CD14-positive monocyte (primary cell): Measurements from ENCODE around the gene MEF2B. TPM values are rescaled to one million over a fixed set of nuclear protein-coding genes. Genes with fewer than 3 reads are reported as not detected.

ENCODE experiments used
- DNase-seq, 3 donors: peaks; one replicate each; pipeline ENCODE4 v3.0.0-alpha.2; 2011 to 2022
- H2AFZ ChIP-seq: 2 replicates; pipeline ENCODE4 v1.6.0; 2012; ENCODE audit warnings: mild to moderate bottlenecking, low read depth, low read length, inconsistent platforms; ENCODE audit not compliant: insufficient read depth, poor library complexity, severe bottlenecking
- H3K27ac ChIP-seq, 2 donors: 1 replicate in 1 of 2; 2 replicates in 1 of 2; pipeline ENCODE4 v1.5.1; 2012 to 2013; ENCODE audit warnings: low read length in 2 of 2, control low read depth in 1 of 2, inconsistent platforms in 1 of 2, low read depth in 1 of 2, mild to moderate bottlenecking in 1 of 2
- H3K27me3 ChIP-seq, 2 donors: one replicate each; pipeline versions ENCODE4 v1.6.0 to v1.6.1; 2011 to 2013; ENCODE audit warnings: low read length in 2 of 2; ENCODE audit not compliant: control insufficient read depth in 2 of 2, insufficient read depth in 2 of 2
- H3K36me3 ChIP-seq, 2 donors: replicated peaks in 1 of 2; 1 replicate in 1 of 2; 2 replicates in 1 of 2; pipeline versions ENCODE4 v1.5.1 to v1.6.1; 2012 to 2013; ENCODE audit warnings: low read length in 2 of 2, control low read depth in 1 of 2, inconsistent platforms in 1 of 2, mild to moderate bottlenecking in 1 of 2; ENCODE audit not compliant: insufficient read depth in 2 of 2, control insufficient read depth in 1 of 2
- H3K4me1 ChIP-seq, 2 donors: 1 replicate in 1 of 2; 2 replicates in 1 of 2; pipeline versions ENCODE4 v1.5.1 to v1.6.1; 2012 to 2013; ENCODE audit warnings: low read length in 2 of 2, control low read depth in 1 of 2, inconsistent platforms in 1 of 2, mild to moderate bottlenecking in 1 of 2, moderate library complexity in 1 of 2; ENCODE audit not compliant: insufficient read depth in 2 of 2, control insufficient read depth in 1 of 2
- H3K4me2 ChIP-seq: replicated peaks from 2 replicates; pipeline ENCODE3; 2012; ENCODE audit warnings: low read length, moderate library complexity, mild to moderate bottlenecking; ENCODE audit not compliant: poor library complexity, severe bottlenecking; ENCODE audit errors: extremely low read depth
- H3K4me3 ChIP-seq, 3 experiments: fragments of 200-600 bp in 1 of 3; sonication (generic) in 1 of 3; replicated peaks in 1 of 3; 1 replicate in 2 of 3; 2 replicates in 1 of 3; pipeline ENCODE4 v1.5.1; 2011 to 2013; ENCODE audit warnings: low read length in 3 of 3, mild to moderate bottlenecking in 3 of 3, control low read depth in 2 of 3, low read depth in 2 of 3, inconsistent platforms in 1 of 3, moderate library complexity in 1 of 3
- H3K79me2 ChIP-seq: 2 replicates; pipeline ENCODE4 v1.6.0; 2012; ENCODE audit warnings: mild to moderate bottlenecking, control low read depth, inconsistent platforms, low read length, moderate library complexity; ENCODE audit not compliant: insufficient read depth
- H3K9ac ChIP-seq: 2 replicates; pipeline ENCODE4 v1.6.0; 2017; ENCODE audit warnings: low read length, mild to moderate bottlenecking; ENCODE audit not compliant: insufficient read depth, poor library complexity, severe bottlenecking
- H3K9me3 ChIP-seq, 2 donors: replicated peaks in 1 of 2; 1 replicate in 1 of 2; 2 replicates in 1 of 2; pipeline versions ENCODE4 v1.5.1 to v1.6.1; 2012 to 2013; ENCODE audit warnings: low read length in 2 of 2, control low read depth in 1 of 2; ENCODE audit not compliant: control insufficient read depth in 1 of 2, insufficient read depth in 1 of 2
- H4K20me1 ChIP-seq: 2 replicates; pipeline ENCODE4 v1.6.0; 2012; ENCODE audit warnings: mild to moderate bottlenecking, low read length, control low read depth, moderate library complexity; ENCODE audit not compliant: insufficient read depth
- H3K27ac Mint-ChIP-seq, 7 donors: one replicate each; pipeline ENCODE4 v1.8.0; 2020; ENCODE audit warnings: mild to moderate bottlenecking in 7 of 7, mixed read lengths in 7 of 7, moderate library complexity in 6 of 7, inconsistent platforms in 2 of 7
- H3K27me3 Mint-ChIP-seq, 3 donors: one replicate each; pipeline ENCODE4 v1.8.0; 2021 to 2022; ENCODE audit warnings: low read depth in 3 of 3, mild to moderate bottlenecking in 3 of 3, mixed read lengths in 3 of 3, moderate library complexity in 3 of 3, inconsistent platforms in 1 of 3
- H3K36me3 Mint-ChIP-seq, 2 donors: one replicate each; pipeline ENCODE4 v1.8.0; 2020; ENCODE audit warnings: mixed read lengths in 2 of 2, inconsistent platforms in 1 of 2, mild to moderate bottlenecking in 1 of 2
- H3K4me1 Mint-ChIP-seq: one replicate; pipeline ENCODE4 v1.8.0; 2020; ENCODE audit warnings: mild to moderate bottlenecking, mixed read lengths
- H3K4me3 Mint-ChIP-seq, 2 donors: one replicate each; pipeline ENCODE4 v1.8.0; 2020; ENCODE audit warnings: mild to moderate bottlenecking in 2 of 2, mixed read lengths in 2 of 2, moderate library complexity in 1 of 2
- H3K9me3 Mint-ChIP-seq, 7 donors: one replicate each; pipeline ENCODE4 v1.8.0; 2020 to 2022; ENCODE audit warnings: mixed read lengths in 7 of 7, mild to moderate bottlenecking in 6 of 7, moderate library complexity in 6 of 7, inconsistent platforms in 2 of 7
- CTCF ChIP-seq: fragments of 200-600 bp; IDR thresholded peaks from one replicate; pipeline ENCODE4 v1.8.0; 2022; ENCODE audit warnings: antibody characterized with exemption, mild to moderate bottlenecking
- WGBS: methylation state at CpG from one replicate; pipeline ENCODE4 v1.1.5; 2013; ENCODE audit warnings: missing lambda C conversion rate; ENCODE audit not compliant: insufficient coverage; 5-methylcytosine and 5-hydroxymethylcytosine counted together
- intact Hi-C, 2 donors: fragments of 100-400 bp; cut with micrococcal nuclease; formaldehyde crosslinking; loops; one replicate each; pipeline versions ENCODE4 v1.15.0 to v1.15.1; 2023
- polyA plus RNA-seq, 3 donors: library from polyadenylated mRNA; depleted of rRNA in 1 of 3; unstranded in 2 of 3; stranded (reverse) in 1 of 3; fragments of 300-500 nt in 2 of 3; fragments of >200 nt in 1 of 3; fragmentation: Illumina TruSeq in 2 of 3; gene quantifications; 1 replicate in 2 of 3; 2 replicates in 1 of 3; pipeline ENCODE4 v1.2.3, GENCODE V29; 2012 to 2021

Gene MEF2B
- polyA plus RNA-seq, 3 donors: 0.15 to 1.8 (median 0.30) TPM

GRCh38 chr19:19206938-19207337, 36.9 kb upstream of the MEF2B start:
- peak overlapping the region in 1 of 2 donors; percentile 47 for H3K4me3 Mint-ChIP-seq
- intact Hi-C loops: no loop called here
- peaks cover 26 to 44% (median 30%) of the 10 kb centered on the region in 3 donors for H3K27me3 Mint-ChIP-seq
- Histone ChIP-seq H3K27me3 (peaks cover 5 to 8% of the 10 kb centered on the region in 2 donors), H2AFZ (no peak overlapping the region), H3K27ac (no peak overlapping the region), H4K20me1 (no peaks in the 10 kb centered on the region), H3K9me3 (peaks cover 4 to 6% of the 10 kb centered on the region in 2 donors), H3K9ac (no peak overlapping the region), H3K4me1 (peaks cover 11 to 19% of the 10 kb centered on the region in 2 donors), H3K36me3 (peaks cover 0 to under 1% of the 10 kb centered on the region in 2 donors), H3K4me2 (no peak overlapping the region), H3K4me3 (no peak overlapping the region), H3K79me2 (peaks cover 11% of the 10 kb centered on the region)
- no peak for TF ChIP-seq CTCF
- 81% methylated on average over 5 of the region's 5 CpGs for WGBS
- H3K27ac Mint-ChIP-seq: no peak overlapping the region
- H3K36me3 Mint-ChIP-seq: peaks cover 0 to 5% of the 10 kb centered on the region in 2 donors
- no peak for DNase-seq
- H3K9me3 Mint-ChIP-seq: peaks cover 0 to 15% (median 4%) of the 10 kb centered on the region in 7 donors
- H3K4me1 Mint-ChIP-seq: peaks cover 21% of the 10 kb centered on the region

- Histone ChIP-seq H3K36me3 (peaks cover 0 to 8% of the 10 kb centered on the region in 2 donors), H3K27ac (no peak overlapping the region), H3K4me1 (peaks cover 11 to 19% of the 10 kb centered on the region in 2 donors), H2AFZ (no peak overlapping the region), H4K20me1 (no peaks in the 10 kb centered on the region), H3K4me2 (no peak overlapping the region), H3K27me3 (no peaks in the 10 kb centered on the region), H3K79me2 (peaks cover 15% of the 10 kb centered on the region), H3K4me3 (no peak overlapping the region), H3K9ac (no peak overlapping the region), H3K9me3 (peaks cover 0 to 6% of the 10 kb centered on the region in 2 donors)
- peaks cover 16 to 33% (median 21%) of the 10 kb centered on the region in 3 donors for H3K27me3 Mint-ChIP-seq
- H3K9me3 Mint-ChIP-seq: peaks cover 0 to 15% (median 3%) of the 10 kb centered on the region in 7 donors
- 64% methylated on average over 10 of the region's 14 CpGs for WGBS
- intact Hi-C loops: no loop called here
- peaks cover 2 to 16% of the 10 kb centered on the region in 2 donors for H3K36me3 Mint-ChIP-seq
- TF ChIP-seq CTCF: no peak
- peaks cover 26% of the 10 kb centered on the region for H3K4me1 Mint-ChIP-seq
- H3K27ac Mint-ChIP-seq: peak overlapping the region in 1 of 7 donors; percentile 18
- no peak overlapping the region for H3K4me3 Mint-ChIP-seq
- no peak for DNase-seq
Observed at GRCh38 chr19:19205416-19206410, 35.6 kb upstream of the MEF2B start.
